OCI-LY1 (cell line): ENCODE results near the gene IQSEC3.

ENCODE experiments used
- EZH2 ChIP-seq: fragments of 200-600 bp; sonication (generic), shearing (Covaris generic); IDR thresholded peaks from 2 replicates; pipeline ENCODE4 v1.8.0; 2017; ENCODE audit warnings: borderline replicate concordance, mixed run types, mild to moderate bottlenecking, antibody characterized with exemption, low read length, moderate library complexity, mixed read lengths
- TF ChIP-seq, protein P1 (sequence below): fragments of 200-600 bp; sonication (generic), shearing (Covaris generic); IDR thresholded peaks from 2 replicates; pipeline ENCODE4 v1.5.1; 2017; ENCODE audit warnings: mild to moderate bottlenecking, antibody characterized with exemption, low read length, moderate library complexity, mixed read lengths

DNA sequence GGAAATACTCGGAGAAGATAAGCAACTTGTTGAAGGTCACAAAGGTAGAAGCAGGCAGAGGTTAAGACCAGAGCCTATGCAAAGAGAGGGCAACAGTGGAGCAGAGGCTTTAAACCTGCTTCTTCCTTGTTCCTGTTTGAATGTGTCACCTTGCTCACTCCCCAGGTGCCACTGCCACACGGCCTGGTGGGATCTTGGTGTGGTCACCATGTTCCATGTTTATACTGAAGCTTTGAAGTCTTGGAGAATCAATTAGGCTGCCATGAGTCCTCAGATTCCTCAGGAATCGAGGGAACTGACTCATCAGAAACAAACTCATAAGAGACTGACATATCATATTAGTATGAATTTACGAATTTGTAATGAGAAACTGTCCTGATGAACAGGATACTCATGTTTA is 46.8 kb downstream of the IQSEC3 start:
- TF ChIP-seq, protein P1, sequence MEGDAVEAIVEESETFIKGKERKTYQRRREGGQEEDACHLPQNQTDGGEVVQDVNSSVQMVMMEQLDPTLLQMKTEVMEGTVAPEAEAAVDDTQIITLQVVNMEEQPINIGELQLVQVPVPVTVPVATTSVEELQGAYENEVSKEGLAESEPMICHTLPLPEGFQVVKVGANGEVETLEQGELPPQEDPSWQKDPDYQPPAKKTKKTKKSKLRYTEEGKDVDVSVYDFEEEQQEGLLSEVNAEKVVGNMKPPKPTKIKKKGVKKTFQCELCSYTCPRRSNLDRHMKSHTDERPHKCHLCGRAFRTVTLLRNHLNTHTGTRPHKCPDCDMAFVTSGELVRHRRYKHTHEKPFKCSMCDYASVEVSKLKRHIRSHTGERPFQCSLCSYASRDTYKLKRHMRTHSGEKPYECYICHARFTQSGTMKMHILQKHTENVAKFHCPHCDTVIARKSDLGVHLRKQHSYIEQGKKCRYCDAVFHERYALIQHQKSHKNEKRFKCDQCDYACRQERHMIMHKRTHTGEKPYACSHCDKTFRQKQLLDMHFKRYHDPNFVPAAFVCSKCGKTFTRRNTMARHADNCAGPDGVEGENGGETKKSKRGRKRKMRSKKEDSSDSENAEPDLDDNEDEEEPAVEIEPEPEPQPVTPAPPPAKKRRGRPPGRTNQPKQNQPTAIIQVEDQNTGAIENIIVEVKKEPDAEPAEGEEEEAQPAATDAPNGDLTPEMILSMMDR, result no peak
- no peak for TF ChIP-seq EZH2
